KMS-11 (cell line): ENCODE results near the gene SRBD1.

Source experiments
- H2AFZ ChIP-seq: fragments of 200-600 bp; sonication (generic); 2 replicates; pipeline ENCODE4 v1.6.1; 2016; ENCODE audit warnings: antibody characterized with exemption, mixed run types, low read depth
- H3K27ac ChIP-seq: fragments of 200-600 bp; sonication (generic); 2 replicates; pipeline ENCODE4 v1.6.1; 2016; ENCODE audit warnings: mild to moderate bottlenecking, mixed run types
- H3K27me3 ChIP-seq: fragments of 200-600 bp; sonication (generic); 2 replicates; pipeline ENCODE4 v1.6.1; 2017; ENCODE audit warnings: mild to moderate bottlenecking, low read depth, mixed run types, moderate library complexity; ENCODE audit not compliant: insufficient read depth
- H3K36me3 ChIP-seq: fragments of 200-600 bp; sonication (generic); 2 replicates; pipeline ENCODE4 v1.6.1; 2017; ENCODE audit warnings: mild to moderate bottlenecking, mixed run types; ENCODE audit not compliant: insufficient read depth
- H3K4me1 ChIP-seq: fragments of 200-600 bp; sonication (generic); 2 replicates; pipeline ENCODE4 v1.6.1; 2016; ENCODE audit warnings: mild to moderate bottlenecking, low read depth, mixed run types; ENCODE audit not compliant: poor library complexity, severe bottlenecking
- H3K4me2 ChIP-seq: fragments of 200-600 bp; sonication (generic); 2 replicates; pipeline ENCODE4 v1.7.0; 2016; ENCODE audit warnings: mild to moderate bottlenecking, mixed run types
- H3K4me3 ChIP-seq: fragments of 200-600 bp; sonication (generic); IDR thresholded peaks from 2 replicates; pipeline ENCODE4 v1.6.1; 2017; ENCODE audit warnings: low read depth, low read length, mixed read lengths; ENCODE audit not compliant: insufficient read depth
- H3K79me2 ChIP-seq: fragments of 200-600 bp; sonication (generic); 2 replicates; pipeline ENCODE4 v1.6.1; 2016; ENCODE audit warnings: low read depth, mixed run types; ENCODE audit not compliant: insufficient read depth
- H3K9ac ChIP-seq: fragments of 200-600 bp; sonication (generic); 2 replicates; pipeline ENCODE4 v1.6.1; 2016; ENCODE audit warnings: mild to moderate bottlenecking, mixed run types
- H4K20me1 ChIP-seq: fragments of 200-600 bp; sonication (generic); 2 replicates; pipeline ENCODE4 v1.6.1; 2016; ENCODE audit warnings: mild to moderate bottlenecking, mixed run types; ENCODE audit not compliant: insufficient read depth
- CTCF ChIP-seq: fragments of 200-600 bp; sonication (generic); conservative IDR thresholded peaks from 2 replicates; pipeline ENCODE4 v1.6.1; 2017; ENCODE audit warnings: low read depth, mild to moderate bottlenecking, antibody characterized with exemption, low read length, moderate library complexity, mixed read lengths

The SRBD1 gene

GRCh38 chr2:45345331-45346234 is 265.5 kb downstream of the SRBD1 start:
- H3K9ac ChIP-seq: no peak overlapping the region
- H3K36me3 ChIP-seq: no peaks in the 10 kb centered on the region
- H3K4me1 ChIP-seq: no peaks in the 10 kb centered on the region
- no peaks in the 10 kb centered on the region for H3K27me3 ChIP-seq
- no peaks in the 10 kb centered on the region for H3K79me2 ChIP-seq
- H3K27ac ChIP-seq: no peak overlapping the region
- no peak for TF ChIP-seq CTCF
- H3K4me2 ChIP-seq: no peak overlapping the region
- no peak overlapping the region for H3K4me3 ChIP-seq
- no peaks in the 10 kb centered on the region for H4K20me1 ChIP-seq
- H2AFZ ChIP-seq: no peak overlapping the region

GRCh38 chr2:45344502-45344901 is 266.6 kb downstream of the SRBD1 start:
- TF ChIP-seq CTCF: no peak
- Histone ChIP-seq H3K79me2 (no peaks in the 10 kb centered on the region), H3K4me2 (no peak overlapping the region), H2AFZ (no peak overlapping the region), H4K20me1 (no peaks in the 10 kb centered on the region), H3K4me3 (no peak overlapping the region), H3K9ac (no peak overlapping the region), H3K27ac (no peak overlapping the region), H3K27me3 (no peaks in the 10 kb centered on the region), H3K4me1 (no peaks in the 10 kb centered on the region), H3K36me3 (no peaks in the 10 kb centered on the region)

- H3K4me2 ChIP-seq: no peak overlapping the region
- no peaks in the 10 kb centered on the region for H3K4me1 ChIP-seq
- H3K9ac ChIP-seq: no peak overlapping the region
- no peaks in the 10 kb centered on the region for H3K79me2 ChIP-seq
- H3K4me3 ChIP-seq: no peak overlapping the region
- TF ChIP-seq CTCF: no peak
- H2AFZ ChIP-seq: no peak overlapping the region
- H3K27me3 ChIP-seq: no peaks in the 10 kb centered on the region
- H3K36me3 ChIP-seq: no peaks in the 10 kb centered on the region
- H3K27ac ChIP-seq: no peak overlapping the region
- no peaks in the 10 kb centered on the region for H4K20me1 ChIP-seq
Observed at GRCh38 chr2:45344071-45344470, 267.0 kb downstream of the SRBD1 start.

- no peaks in the 10 kb centered on the region for H3K4me1 ChIP-seq
- no peak overlapping the region for H2AFZ ChIP-seq
- no peaks in the 10 kb centered on the region for H3K36me3 ChIP-seq
- H3K9ac ChIP-seq: no peak overlapping the region
- H4K20me1 ChIP-seq: no peaks in the 10 kb centered on the region
- H3K79me2 ChIP-seq: no peaks in the 10 kb centered on the region
- no peak overlapping the region for H3K4me2 ChIP-seq
- no peak overlapping the region for H3K27ac ChIP-seq
- no peaks in the 10 kb centered on the region for H3K27me3 ChIP-seq
- H3K4me3 ChIP-seq: no peak overlapping the region
- no peak for TF ChIP-seq CTCF
Observed at GRCh38 chr2:45343251-45344017, 267.6 kb downstream of the SRBD1 start.
